Limb (tissue), 2 donors: Measurements from ENCODE around the gene TRANK1.
A peak's percentile ranks its signal among the peaks of the same experiment; 100 is the strongest.
"Not testable (repeated sequence)": the region's sequence is repeated elsewhere in the genome, so short reads cannot be mapped to it uniquely, and the experiment has no call there.

Experiments used
- DNase-seq, 2 donors: peaks; one replicate each; pipeline ENCODE4 v3.0.0-alpha.2; 2016; ENCODE audit errors: extremely low spot score in 2 of 2

The TRANK1 gene

DNA sequence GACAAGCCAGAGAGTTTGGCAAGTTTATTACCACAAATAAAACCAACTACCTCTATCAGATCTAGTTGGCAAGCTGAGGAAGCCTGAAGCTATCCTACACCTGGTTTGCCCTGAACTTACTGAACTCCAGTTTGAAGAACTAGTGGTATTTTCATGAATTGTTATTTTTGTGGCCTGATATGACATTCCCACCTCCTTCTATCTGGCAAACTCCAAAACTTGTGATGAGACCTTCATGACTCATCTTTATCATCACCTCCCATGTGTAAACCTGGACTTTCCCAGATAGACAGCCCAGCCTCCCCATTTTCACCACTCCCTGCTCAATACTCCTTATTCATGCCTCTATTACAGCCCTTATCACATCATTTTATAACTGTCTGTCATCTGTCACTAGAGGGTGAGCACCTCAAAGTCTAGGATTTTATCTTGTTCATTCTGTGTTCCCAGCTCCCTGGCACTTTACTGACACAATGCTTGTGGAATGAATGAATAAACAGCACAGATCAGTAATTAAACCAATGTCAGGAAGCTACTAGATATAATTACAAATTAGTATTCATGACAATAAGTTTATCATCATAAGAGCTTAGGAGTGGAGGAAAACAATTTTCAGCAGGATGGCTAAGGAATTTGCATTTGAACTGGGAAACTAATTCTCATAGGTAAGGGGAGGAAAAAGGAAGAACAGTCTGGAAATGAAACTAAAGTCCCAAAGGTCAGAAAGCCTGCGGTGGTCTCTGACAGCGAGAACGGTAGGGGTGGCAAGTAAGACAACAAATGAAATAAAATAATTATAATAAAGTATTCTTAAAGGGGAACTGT lies 13.2 kb upstream of the TRANK1 start:
- no peak for DNase-seq

DNA sequence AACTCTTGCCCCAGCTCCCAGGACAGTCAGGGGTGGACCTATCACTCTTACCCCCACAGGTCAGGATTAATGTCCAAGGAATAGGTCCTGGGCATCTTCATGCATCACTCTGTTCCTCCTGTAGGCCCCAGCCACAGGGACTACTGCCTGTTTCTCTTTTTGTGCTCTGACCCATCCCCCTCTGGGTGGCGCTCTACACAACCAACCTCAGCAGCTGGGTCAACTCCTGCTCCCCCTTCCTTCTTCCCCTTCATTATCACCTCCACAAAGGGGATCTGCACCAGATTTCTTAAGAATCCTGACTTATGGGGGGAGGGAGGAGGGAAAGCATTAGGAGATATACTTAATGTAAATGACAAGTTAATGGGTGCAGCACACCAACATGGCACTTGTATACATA lies 12.2 kb upstream of the TRANK1 start:
- DNase-seq: no peak

- no peak for DNase-seq
Measured at GRCh38 chr3:36956155-36956554, 11.3 kb upstream of the TRANK1 start.

- no peak for DNase-seq
Measured at GRCh38 chr3:36954452-36955134, 9.7 kb upstream of the TRANK1 start.

GRCh38 chr3:36947814-36948213 lies 3.0 kb upstream of the TRANK1 start:
- DNase-seq: not testable (repeated sequence)

GRCh38 chr3:36945333-36945980 lies 603 bp upstream of the TRANK1 start:
- DNase-seq: no peak

DNA sequence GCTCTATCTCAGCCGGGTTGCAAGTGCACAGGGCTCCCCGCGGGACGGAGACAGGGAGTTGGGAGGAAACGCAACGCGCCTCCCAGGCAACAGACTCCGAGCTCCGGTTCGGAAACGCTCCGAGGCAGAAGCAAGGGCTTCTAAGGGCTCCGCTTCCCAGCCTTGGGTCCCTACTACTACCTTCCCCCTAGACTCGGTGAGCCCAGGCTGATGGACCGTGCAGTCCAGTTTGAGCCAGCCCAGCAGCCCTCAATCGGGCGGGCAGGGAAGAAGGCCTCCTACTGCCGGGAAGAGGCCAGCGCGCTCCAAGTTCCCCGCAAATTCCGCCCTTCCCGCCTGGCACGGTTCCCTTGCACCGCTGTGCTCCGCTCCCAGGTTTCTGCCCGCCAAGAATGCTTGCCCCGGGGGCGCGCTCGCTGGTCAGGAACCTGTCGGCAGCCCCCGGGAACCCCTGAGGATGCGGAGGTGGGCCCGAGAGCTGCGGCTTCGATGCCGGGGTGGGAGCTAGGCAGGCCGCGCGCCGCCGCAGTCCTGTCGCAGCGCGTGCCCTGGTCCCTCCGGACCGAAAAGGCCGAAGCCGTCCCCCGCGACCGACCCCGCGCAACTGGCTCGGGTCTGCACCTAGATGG lies 728 bp downstream of the TRANK1 start:
- peak; percentile 48 to 84 for DNase-seq

DNA sequence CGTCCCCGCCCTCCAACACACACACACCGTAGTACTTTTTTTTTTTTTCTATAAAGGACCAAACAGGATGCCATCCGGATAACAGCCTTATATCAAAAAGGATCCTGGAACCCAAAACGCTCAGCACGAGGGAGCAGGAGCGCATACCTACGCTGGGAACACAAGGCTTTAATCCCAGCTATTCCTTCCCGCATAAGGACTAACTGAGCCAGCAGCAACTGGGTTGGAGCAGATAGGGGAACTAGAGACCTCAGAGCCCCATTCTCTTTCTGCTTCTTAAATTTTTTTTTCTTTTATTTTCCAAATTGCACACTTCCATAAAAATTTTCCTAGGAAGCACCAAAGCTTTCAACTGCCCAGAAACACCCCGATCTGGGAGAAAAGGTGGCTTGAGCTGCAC lies 1.3 kb downstream of the TRANK1 start:
- no peak for DNase-seq

GRCh38 chr3:36942638-36943248 lies 2.1 kb downstream of the TRANK1 start:
- no peak for DNase-seq

DNA sequence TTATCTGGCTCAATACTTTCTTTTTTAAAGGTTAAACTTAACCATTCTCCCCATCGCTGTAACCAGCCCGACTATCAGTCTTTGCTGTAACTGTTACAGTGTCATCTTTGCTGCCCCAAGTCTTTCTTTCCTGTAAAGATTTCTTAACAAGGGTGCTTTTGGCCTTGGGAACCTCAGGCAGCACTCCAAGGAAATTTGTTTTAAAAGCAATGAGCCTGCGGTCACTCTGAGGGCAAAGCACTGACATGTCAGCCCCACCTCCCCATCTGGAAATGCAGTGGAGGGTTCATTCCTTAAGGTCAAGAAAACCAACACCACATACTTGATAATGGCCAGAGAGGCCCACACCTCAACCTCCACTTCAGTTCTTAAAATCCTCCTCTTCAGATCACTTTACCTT lies 3.2 kb downstream of the TRANK1 start:
- DNase-seq: no peak

GRCh38 chr3:36941162-36941561 lies 3.7 kb downstream of the TRANK1 start:
- no peak for DNase-seq

DNA sequence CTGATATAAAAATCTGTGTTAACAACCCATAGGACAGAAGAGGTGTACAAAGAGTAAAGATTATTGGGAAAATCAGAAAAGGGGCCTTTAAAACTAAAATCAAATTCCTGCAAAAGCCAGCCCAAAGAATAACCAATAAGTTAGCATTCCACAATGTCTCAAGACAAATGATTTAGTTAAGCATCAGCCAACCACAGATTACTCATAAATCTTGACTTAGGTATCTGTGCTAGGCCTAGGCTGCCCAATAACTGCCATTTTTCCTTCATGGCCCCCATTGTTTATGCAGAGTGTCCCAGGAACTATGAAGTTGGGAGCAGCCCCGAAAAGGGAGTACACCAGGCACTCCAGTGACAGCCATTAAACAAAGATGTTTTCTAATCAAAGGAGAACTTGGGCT lies 7.4 kb downstream of the TRANK1 start:
- DNase-seq: no peak

DNA sequence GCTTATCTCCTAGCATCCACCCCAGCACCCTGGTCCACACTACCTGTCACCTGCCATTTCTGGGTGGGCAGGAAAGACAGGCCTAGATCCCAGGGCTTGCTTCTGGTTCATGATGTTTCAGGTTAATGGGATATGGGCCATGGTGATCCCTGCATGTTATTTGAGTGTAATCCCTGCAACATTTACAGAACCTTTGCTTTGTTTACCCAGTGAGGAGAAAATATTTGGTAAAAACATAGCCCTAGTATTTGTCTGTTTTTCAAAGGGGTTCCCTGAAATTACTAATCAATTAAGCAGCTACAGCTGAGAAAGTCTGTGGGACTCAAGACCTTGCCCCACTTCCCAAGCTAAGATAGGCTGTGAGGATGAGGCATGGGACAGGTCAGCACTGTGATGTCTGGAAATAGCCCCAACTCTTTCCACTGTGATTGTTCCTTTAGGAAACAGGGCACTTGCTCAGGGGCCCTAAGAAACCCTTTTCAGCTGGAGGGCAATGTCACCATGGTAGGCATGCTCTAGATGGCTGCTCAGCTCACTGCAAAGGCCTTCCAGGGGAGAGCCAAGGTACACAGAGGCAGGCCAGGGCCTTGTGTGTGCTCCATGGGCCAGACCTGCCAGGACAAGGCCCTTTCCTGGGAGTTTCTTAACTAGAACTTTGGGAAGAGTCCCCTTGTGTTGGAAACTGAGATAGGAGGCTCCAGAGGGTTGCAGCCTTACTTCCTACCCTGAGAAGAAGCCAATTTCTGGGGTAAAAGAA lies 11.1 kb downstream of the TRANK1 start:
- DNase-seq: no peak

- not testable (repeated sequence) for DNase-seq
Measured at GRCh38 chr3:36931424-36931823, 13.4 kb downstream of the TRANK1 start.

DNA sequence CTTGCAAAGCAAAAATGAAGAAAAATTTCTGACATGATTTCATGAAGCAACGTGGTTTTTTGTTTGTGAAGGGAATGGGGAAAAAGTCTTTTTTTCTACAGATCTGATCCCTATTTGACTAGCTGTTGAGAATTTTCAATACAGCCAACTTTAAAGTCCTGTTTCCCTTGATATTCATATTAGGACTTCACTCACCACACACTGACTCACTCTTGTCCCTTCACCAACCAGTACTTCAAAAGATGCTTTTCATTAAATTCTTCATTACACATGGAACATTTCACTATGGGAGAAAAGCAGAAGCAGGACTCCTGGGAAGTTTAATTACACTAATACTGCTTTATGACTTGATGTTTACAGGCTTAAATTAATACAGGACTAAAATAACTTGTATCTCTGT lies 16.6 kb downstream of the TRANK1 start:
- no peak for DNase-seq

- no peak for DNase-seq
Measured at GRCh38 chr3:36926292-36926897, 18.5 kb downstream of the TRANK1 start.

DNA sequence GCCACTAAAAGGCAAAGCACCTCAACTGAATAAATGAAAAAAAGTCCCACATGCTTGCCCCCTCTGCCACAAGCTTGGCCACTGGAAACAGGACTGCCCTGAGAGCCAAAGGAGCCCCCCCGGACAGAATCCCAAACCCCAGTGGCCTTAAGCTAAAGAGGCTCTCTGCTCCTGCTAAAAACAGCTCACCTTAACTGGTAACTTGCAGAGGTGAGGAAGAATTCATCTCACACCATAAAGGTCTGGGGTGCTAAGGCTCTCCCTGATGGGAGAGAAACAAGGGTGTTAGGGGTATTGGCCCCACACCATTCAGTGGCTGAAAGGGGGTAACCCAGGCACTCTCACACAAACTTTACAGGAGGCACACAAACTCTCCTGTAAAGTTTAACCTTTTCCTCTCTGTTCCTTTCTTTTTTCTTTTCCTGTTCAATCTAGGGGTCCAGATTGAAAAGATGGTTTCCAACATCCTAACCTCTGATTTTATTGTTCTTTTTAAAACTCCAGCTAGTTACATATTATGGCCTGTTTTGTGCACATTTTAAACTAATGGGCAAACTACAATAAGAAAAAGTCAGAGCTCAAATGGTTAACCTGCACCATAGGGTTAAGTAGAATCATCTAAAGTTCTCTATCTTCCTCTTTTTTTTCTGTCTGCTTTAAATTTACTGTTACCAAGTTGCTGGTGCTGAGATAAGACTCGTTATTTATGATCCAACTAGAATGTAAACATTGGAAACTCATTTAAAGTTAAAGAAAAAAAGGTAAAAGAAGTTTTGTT lies 19.9 kb downstream of the TRANK1 start:
- DNase-seq: no peak

GRCh38 chr3:36923981-36924743 lies 20.7 kb downstream of the TRANK1 start:
- DNase-seq: no peak

GRCh38 chr3:36923523-36923943 lies 21.3 kb downstream of the TRANK1 start:
- DNase-seq: no peak
